T-helper 1 cell treated with Interleukin-12 subunit alpha and Interleukin-12 subunit beta and Interleukin-4 antibody, amounts not matched to agents 30 ng/mL and 1 ng/mL, for 36 hours (primary cell): Measurements from ENCODE around the gene PRIM1. TPM values are rescaled to one million over a fixed set of nuclear protein-coding genes. Genes with fewer than 3 reads are reported as not detected.
"Not testable (repeated sequence)": the region's sequence is repeated elsewhere in the genome, so short reads cannot be mapped to it uniquely, and the experiment has no call there.

ENCODE experiments used
- intact Hi-C: fragments of 100-400 bp; cut with micrococcal nuclease; formaldehyde crosslinking; loops from one replicate; pipeline ENCODE4 v1.15.1; 2024
- total RNA-seq: library from RNA; stranded (reverse); gene quantifications from 2 replicates; pipeline ENCODE4 v1.2.3, GENCODE V29; 2022

PRIM1 gene
- 39.1 and 39.2 TPM in 2 replicates for total RNA-seq

DNA sequence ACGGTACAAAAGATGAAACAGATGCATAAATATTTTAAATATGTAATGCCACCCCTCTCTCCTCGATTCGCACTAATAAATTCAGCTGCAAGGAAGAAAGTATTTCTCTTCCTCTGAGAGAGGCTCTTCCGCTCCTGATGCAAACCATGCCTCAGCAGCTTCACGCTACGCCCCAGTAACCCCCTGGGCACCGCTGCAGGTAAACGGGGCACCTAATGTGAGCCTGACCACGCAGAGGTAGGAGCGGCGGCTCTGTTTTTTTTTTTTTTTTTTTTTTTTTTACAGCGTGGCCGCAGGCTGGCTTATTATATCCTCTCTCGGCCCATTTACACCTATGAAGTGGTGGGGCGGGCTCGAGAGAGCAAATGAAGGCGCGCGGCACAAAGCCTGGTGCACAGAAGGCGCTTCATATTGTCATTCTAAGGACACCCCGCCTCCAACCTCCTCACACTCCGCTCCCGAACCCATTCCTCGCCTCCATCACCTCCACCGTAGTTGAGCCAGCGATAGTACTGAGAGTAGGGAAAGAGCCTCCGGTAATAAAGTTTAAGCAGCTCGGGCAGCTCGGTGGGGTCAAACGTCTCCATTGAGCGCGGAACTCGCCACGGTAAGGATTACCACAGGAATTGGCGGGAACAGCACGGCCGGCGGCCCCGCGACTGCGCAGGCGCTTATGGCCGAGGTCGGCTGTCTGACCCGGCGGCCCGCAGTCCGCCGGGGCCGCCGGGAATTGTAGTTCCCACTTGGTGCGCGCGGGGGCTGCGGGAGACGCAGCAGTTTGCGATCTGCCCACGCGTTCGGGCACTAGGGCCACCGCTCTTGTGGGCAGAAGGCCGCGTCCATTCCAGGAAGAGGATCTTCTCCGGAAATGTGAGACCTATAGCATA, at the start of gene PRIM1:
TSS of gene PRIM1 (minus strand) at position 612 of the 887 bp plus-strand sequence. CDS start at position 587, 25 bp downstream.
- intact Hi-C loops: loop anchor here (1.0 to 10.0 kb wide), 11 partner anchors 27 to 990 kb away; partner anchors contain the start of genes DDIT3, NACA, PTGES3 and STAT2

DNA sequence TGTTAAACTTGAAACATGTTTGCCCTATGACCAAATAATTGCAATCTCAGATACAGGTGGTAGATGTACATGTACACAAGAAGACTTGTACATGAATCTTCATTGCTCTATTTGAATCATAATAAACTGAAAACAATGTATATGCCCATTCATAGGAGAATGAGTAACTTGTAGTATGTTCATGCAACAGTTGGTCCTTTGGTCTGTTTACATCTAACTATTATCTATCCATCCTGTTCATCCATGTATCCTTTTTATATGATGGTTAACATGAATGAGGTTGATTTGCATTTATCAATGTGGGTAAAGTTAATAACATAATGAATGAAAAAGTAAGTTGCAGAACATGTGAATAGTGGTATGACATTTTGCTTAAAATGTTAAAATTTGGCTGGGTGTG, 48.1 kb upstream of the PRIM1 start:
- intact Hi-C loops: no loop called here

DNA sequence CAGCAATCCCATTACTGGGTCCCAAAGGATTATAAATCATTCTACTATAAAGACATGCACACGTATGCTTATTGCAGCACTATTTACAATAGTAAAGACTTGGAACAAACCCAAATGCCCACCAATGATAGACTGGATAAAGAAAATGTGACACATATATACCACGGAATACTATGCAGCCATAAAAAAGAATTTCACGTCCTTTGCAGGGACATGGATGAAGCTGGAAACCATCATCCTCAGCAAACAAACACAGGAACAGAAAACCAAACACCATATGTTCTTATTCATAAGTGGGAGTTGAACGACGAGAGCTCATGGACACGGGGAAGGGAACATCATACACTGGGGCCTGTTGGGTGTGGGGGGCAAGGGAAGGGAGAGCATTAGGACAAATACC, 47.2 kb upstream of the PRIM1 start:
- intact Hi-C loops: not testable (repeated sequence)

DNA sequence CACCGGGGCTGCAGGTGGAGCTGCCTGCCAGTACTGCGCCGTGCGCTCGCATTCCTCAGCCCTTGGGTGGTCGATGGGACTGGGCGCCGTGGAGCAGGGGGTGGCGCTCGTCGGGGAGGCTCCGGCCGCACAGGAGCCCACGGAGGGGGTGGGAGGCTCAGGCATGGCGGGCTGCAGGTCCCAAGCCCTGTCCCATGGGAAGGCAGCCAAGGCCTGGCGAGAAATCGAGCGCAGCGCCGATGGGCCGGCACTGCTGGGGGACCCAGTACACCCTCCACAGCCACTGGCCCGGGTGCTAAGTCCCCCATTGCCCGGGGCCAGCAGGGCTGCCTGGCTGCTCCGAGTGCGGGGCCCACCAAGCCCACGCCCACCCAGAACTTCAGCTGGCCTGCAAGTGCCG, 43.7 kb upstream of the PRIM1 start:
- intact Hi-C loops: not testable (repeated sequence)

DNA sequence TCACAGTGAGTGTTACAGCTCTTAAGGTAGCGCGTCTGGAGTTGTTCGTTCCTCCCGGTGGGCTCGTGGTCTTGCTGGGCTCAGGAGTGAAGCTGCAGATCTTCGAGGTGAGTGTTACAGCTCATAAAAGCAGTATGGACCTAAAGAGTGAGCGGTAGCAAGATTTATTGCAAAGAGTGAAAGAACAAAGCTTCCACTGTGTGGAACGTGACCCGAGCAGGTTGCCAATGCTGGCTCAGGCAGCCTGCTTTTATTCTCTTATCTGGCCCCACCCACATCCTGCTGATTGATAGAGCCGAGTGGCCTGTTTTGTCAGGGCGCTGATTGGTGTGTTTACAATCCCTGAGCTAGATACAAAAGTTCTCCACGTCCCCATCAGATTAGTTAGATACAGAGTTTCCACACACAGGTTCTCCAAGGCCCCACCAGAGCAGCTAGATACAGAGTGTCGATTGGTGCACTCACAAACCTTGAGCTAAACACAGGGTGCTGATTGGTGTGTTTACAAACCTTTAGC, 43.0 kb upstream of the PRIM1 start:
- intact Hi-C loops: not testable (repeated sequence)

DNA sequence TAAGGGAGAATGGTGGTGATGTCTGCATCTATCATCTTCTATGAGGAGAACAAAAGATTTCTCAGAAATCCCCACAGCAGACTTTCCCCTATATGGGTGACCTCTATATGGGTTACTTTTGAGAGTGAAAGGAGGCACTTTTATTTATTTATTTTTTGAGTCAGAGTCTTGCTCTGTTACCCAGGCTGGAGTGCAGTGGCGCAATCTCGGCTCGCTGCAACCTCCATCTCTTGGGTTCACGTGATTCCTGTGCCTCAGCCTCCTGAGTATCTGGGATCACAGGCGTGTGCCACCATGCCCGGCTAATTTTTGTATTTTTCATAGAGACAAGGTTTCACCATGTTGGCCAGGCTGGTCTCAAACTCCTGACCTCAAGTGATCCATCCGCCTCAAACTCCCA, 41.0 kb upstream of the PRIM1 start:
- intact Hi-C loops: not testable (repeated sequence)

DNA sequence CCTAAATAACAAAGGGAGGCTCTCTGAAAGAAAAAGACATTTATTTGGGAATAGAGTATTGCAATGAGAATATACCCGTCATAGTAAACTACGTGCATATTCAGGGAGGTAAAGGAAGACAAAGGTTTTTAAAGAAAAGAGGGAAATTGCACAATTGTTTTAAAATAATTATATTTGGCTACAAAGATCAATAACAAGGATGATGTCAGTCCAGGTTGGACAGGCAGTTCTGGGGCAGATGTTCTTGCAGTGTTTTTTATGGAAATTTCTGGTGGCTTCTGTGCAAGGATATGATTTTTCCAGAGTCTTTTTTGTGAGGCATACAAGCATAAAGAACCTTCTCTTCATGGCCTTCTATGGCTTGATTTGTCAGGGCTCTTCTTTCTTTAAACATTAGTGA, 40.6 kb upstream of the PRIM1 start:
- intact Hi-C loops: no loop called here

DNA sequence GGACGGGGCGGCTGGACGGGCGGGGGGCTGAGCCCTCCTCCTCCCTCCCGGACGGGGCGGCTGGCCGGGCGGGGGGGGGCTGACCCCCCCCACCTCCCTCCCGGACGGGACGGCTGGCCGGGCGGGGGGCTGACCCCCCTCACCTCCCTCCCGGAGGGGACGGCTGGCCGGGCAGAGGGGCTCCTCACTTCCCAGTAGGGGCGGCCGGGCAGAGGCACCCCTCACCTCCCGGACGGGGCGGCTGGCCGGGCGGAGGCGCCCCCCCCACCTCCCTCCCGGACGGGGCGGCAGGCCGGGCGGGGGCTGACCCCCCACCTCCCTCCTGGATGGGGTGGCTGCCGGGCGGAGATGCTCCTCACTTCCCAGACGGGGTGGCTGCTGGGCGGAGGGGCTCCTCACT, 37.3 kb upstream of the PRIM1 start:
- intact Hi-C loops: not testable (repeated sequence)

DNA sequence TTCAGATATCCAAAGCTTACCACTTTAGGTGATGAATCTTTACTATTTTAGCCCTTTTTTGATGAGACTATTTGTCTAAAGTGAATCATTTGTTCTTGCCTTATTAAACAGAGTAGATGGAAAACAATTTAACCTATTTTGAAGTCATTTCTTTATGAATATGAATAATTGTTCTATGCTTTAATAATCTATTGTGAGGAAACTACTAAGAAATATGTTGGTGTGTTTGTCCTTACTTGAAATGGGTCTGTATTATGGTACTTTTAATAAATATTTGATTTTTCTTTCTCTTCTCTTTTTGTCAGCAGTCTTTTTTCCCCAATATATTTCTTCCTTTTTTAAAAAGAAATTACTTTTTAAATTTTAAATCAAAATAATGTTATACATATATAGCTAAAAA, 35.4 kb upstream of the PRIM1 start:
- intact Hi-C loops: no loop called here

DNA sequence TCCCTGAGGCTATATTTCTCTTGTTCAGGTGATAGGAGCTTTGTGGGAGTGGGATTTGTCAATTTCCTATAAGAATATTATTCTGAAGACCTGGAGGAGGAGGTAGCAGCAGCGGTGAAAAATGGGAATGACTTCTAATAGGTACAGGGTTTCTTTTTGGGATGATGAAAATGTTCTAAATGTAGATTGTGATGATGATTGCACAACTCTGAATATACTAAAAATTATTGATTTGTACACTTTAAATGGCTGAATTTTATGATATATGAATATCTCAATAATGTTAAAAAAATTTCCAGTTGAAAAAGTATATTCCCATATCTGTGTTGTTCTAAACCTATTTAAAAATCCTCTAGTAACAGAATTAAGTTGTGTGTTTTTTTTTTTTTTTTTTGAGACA, 33.8 kb upstream of the PRIM1 start:
- intact Hi-C loops: no loop called here

DNA sequence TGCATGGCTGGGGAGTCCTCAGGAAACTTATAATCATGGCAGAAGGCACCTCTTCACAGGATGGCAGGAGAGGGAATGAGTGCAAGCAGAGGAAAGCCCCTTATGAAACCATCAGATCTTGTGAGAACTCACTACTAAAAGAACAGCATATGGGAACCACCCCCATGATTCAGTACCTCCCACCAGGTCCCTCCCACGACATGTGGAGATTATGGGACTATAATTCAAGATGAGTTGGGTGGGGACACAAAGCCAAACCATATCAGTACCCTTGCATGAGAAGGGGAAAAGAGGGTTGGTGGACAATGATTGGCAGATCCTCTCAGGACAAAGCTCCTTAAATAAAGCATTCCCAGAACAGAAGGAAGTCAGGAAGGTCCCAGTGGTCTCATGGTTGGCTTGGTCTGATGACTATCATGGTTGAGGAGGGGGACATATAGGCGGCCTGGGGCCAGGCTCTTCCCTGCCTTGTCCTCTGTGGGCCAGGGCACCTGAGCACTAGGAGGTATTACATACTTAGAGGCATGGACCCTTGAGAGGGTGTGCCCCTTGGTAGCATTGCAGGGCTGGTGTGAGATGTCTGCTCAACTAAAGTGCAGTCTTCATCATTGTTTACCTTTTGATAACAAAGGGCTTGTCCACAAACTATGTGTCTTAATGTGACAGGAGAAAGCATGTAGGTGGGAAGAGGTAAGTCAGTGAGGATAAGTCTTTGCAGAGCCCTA, 33.2 kb upstream of the PRIM1 start:
- intact Hi-C loops: no loop called here

DNA sequence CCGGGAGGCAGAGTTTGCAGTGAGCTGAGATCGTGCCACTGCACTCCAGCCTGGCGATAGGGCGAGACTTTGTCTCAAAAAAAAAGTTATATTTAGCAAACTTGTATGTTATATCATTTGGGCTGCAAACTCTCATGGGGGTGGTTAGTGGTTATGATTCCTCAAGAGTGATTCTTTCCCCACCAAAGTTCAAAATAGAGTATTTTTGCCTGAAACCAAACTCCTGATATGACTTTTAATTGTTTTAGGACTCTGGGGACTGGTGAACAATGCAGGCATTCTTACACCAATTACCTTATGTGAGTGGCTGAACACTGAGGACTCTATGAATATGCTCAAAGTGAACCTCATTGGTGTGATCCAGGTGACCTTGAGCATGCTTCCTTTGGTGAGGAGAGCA, 29.6 kb upstream of the PRIM1 start:
- intact Hi-C loops: no loop called here

DNA sequence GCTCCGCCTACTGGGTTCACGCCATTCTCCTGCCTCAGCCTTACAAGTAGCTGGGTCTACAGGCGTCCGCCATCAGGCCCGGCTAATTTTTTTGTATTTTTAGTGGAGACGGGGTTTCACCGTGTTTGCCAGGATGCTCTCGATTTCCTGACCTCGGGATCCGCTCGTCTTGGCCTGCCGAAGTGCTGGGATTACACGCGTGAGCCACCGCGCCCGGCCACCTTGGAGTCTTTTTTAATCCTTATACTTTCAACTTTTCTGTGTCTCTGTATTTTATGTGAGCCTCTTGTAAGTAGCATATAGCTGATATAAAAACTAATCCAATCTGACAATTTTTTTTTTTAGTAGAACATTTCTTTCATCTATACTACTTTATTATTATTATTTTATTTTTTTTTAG, 26.6 kb upstream of the PRIM1 start:
- intact Hi-C loops: no loop called here

DNA sequence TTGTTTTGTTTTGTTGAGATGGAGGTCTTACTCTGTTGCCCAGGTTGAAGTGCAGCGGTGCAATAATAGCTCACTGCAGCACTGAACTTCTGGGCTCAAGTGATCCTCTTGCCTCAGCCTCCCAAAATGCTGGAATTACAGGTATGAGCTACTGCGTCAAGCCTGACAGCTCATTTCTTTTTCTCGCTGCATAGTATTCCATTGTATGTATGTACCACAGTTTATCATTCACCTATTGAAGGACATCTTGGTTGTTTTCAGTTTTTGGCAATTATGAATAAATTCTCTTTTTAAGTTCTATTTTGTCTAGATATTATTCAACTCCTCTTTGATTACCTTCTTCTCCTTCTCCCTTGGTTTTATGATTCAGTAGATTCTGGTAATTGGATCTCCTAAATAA, 24.5 kb upstream of the PRIM1 start:
- intact Hi-C loops: no loop called here

DNA sequence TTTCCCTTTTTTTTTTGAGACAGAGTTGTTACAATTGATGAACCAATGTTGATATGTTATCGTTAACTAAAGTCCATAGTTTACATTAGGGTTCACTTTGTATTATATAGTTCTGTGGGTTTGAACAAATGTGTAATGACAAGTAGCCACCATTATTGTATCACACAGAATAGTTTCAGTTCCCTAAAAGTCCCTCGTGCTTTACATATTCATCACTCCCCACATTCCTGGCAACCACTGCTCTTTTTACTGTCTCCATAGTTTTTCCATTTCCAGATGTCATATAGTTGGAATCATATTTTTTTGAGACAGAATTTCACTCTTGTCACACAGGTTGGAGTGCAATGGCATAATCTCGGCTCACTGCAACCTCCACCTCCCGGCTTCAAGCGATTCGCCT, 23.5 kb upstream of the PRIM1 start:
- intact Hi-C loops: no loop called here

DNA sequence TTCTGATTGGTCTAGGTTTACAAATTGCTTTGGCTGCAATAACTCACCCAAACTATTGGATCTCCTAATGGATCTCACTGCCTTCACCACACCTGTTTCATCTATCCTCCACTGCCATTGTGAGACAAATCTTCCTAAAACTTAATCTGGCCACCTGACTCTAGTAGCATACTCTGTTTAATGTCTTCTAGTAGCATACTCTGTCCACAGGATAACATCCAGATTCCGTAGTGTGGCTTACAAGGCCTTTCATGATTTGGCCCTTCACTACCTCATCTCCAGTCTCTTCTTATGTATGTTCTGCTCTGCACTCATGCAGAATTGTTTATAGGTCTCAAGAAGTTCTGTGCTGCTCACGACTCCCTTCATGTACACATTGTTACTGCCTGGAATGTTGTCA, 21.0 kb upstream of the PRIM1 start:
- intact Hi-C loops: no loop called here

DNA sequence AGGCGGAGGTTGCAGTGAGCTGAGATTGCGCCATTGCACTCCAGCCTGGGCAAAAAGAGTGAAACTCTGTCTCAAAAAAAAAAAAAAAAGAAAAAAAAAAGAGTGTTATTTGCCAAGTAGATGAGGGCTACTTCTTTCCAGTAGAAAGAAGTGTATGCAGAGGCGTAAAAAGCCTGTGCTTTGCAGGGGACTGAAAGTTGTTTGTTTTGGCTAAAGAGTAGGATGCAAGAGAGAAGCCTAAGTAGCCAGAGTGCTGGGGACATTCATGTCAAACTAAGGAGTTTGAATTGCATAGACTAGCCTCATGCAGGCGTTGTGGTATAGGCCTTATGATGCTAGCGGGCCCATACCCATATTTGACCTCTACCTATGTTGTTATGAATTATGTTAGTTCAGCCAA, 20.5 kb upstream of the PRIM1 start:
- intact Hi-C loops: no loop called here

DNA sequence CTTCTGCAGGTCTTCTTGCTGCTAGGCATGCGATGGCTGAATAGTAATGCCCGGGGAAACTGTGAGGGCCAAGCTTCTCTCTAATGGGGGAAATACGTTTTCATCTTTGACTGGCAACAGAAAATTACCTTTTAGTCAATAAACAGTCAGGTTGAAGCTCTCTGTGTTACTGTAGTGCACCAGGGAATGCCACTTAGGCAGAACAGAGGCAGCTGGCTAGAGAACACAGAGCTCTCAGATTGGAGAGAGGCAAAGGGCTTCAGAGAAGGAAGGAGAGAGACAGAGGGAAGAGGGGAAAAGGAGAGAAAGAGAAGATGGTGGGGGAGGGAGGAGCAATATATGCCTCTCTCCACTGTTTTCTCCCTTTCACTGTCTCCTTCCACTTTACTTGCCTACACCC, 17.7 kb upstream of the PRIM1 start:
- intact Hi-C loops: no loop called here

DNA sequence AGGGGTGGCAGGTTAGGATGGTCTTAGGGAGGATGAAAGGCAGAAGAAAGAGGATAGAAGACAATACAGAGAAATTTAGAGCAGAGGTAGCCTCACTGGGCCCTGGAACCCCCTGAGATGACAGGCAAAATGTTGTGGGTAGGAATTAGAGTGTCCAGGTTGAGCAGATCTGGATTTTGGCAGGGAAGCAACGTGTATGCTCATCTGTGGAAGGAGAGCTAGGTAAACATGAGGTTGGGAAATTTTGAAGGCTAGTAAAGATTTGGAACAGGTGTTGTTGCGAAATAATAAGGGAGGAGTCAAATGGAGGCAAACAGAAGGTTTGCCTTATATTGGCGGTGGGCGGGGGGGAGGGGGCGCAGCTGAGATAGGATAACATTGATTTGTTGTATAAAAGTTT, 16.3 kb upstream of the PRIM1 start:
- intact Hi-C loops: no loop called here

DNA sequence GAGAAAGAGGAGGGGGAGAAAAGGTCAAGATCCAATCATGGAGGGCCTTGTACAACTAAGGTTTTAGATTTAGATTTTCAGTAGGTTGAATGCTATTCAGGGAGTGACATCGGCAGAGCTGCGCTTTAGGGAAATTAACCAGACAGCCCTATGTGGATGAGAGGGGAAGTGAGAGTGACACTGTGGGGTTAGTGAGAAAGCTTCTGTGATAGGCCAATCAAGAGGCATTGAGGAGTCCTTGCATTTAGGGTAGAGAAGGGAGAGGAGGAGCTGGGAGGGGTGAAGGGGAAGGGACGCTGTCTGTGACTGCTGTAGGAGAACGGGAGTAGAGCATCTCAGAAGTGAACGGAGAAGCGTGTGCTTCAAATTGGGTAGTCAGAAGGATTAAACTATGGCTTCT, 14.4 kb upstream of the PRIM1 start:
- intact Hi-C loops: no loop called here

DNA sequence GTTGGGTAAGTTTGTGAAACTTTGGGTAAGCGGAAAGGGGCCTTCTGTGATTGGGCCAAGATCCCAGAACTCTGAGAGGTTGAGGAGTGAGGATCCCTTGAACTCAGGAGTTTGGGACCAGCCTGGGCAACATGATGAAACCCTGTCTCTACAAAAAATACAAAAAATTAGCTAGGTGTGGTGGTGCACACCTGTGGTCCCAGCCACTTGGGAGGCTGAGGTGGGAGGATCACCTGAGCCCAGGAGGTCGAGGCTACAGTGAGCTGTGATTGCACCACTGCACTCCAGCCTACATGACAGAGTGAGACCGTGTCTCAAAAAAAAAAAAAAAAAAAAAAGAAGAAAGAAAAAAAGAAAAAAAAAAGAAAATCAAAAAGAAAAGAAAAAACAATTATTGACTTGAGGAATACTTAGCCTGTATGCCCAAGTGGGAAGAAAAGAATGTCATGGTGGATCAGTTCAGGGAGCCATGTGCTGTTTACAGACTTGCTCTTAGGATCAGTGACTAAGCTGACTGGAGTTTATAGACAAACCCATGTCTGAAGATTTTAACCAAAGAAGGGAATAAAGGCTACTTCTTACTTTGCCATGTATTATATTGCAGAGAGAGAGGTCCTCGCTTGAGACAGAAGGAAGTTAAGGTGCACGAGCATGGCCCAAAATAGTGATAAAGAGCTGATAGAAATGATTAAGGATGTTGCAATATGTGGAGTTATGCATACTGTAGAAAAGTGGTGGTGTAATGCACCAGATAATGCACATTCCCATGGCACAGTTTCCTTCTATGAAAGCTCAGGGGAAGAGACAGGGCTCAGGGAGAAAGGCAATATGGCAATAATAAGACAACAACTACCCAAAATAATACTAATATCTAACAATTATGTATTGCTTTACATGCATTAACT, 11.9 kb upstream of the PRIM1 start:
- intact Hi-C loops: no loop called here
